BE2C (cell line): ENCODE measurements around the gene YPEL4.

Source experiments
- DNase-seq: peaks from one replicate; pipeline ENCODE4 v3.0.0-alpha.2; 2020
- H3K27me3 ChIP-seq: fragments of 250-450 bp; sonication (Bioruptor Pico); 2 replicates; pipeline ENCODE4 v1.5.1; 2020; ENCODE audit warnings: mild to moderate bottlenecking
- H3K36me3 ChIP-seq: fragments of 250-450 bp; sonication (Bioruptor Pico); 2 replicates; pipeline ENCODE4 v1.5.1; 2020; ENCODE audit warnings: mild to moderate bottlenecking
- H3K4me1 ChIP-seq: fragments of 250-450 bp; sonication (Bioruptor Pico); 2 replicates; pipeline ENCODE4 v1.5.1; 2020
- H3K4me3 ChIP-seq: 2 replicates; pipeline ENCODE4 v1.5.1; 2011; ENCODE audit warnings: low read depth, low read length
- H3K9me3 ChIP-seq: fragments of 250-450 bp; sonication (Bioruptor Pico); 2 replicates; pipeline ENCODE4 v1.5.1; 2020
- TF ChIP-seq, protein P1 (sequence below): IDR thresholded peaks from 2 replicates; pipeline ENCODE4 v1.5.1; 2012; ENCODE audit warnings: mild to moderate bottlenecking, low read depth, low read length

YPEL4 gene

GRCh38 chr11:57662893-57663292, 13.2 kb upstream of the YPEL4 start:
- TF ChIP-seq, protein P1, sequence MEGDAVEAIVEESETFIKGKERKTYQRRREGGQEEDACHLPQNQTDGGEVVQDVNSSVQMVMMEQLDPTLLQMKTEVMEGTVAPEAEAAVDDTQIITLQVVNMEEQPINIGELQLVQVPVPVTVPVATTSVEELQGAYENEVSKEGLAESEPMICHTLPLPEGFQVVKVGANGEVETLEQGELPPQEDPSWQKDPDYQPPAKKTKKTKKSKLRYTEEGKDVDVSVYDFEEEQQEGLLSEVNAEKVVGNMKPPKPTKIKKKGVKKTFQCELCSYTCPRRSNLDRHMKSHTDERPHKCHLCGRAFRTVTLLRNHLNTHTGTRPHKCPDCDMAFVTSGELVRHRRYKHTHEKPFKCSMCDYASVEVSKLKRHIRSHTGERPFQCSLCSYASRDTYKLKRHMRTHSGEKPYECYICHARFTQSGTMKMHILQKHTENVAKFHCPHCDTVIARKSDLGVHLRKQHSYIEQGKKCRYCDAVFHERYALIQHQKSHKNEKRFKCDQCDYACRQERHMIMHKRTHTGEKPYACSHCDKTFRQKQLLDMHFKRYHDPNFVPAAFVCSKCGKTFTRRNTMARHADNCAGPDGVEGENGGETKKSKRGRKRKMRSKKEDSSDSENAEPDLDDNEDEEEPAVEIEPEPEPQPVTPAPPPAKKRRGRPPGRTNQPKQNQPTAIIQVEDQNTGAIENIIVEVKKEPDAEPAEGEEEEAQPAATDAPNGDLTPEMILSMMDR = no peak
- H3K36me3 ChIP-seq = no peaks in the 10 kb centered on the region
- no peaks in the 10 kb centered on the region for H3K4me1 ChIP-seq
- H3K4me3 ChIP-seq = no peak overlapping the region
- H3K9me3 ChIP-seq = no peaks in the 10 kb centered on the region
- DNase-seq = no peak
- H3K27me3 ChIP-seq = no peaks in the 10 kb centered on the region

DNA sequence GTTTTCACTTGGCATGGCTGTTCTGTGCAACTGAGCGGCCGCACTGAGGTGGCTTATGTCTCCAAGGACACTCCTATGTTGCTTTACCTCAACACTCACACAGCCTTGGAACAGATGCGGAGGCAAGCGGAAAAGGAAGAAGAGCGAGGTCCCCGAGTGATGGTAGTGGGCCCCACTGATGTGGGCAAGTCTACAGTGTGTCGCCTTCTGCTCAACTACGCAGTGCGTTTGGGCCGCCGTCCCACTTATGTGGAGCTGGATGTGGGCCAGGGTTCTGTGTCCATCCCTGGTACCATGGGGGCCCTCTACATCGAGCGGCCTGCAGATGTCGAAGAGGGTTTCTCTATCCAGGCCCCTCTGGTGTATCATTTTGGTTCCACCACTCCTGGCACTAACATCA, 10.0 kb upstream of the YPEL4 start:
- DNase-seq = no peak
- TF ChIP-seq, protein P1 = no peak
- H3K4me3 ChIP-seq = no peak overlapping the region
- H3K27me3 ChIP-seq = no peaks in the 10 kb centered on the region
- H3K36me3 ChIP-seq = no peaks in the 10 kb centered on the region
- no peaks in the 10 kb centered on the region for H3K9me3 ChIP-seq
- no peaks in the 10 kb centered on the region for H3K4me1 ChIP-seq

GRCh38 chr11:57658023-57658361, 8.3 kb upstream of the YPEL4 start:
- Histone ChIP-seq H3K4me3 (peak overlapping the region; percentile 74), H3K36me3 (no peaks in the 10 kb centered on the region), H3K4me1 (no peaks in the 10 kb centered on the region), H3K27me3 (no peaks in the 10 kb centered on the region), H3K9me3 (no peaks in the 10 kb centered on the region)
- TF ChIP-seq, protein P1 = no peak
- no peak for DNase-seq

- Histone ChIP-seq H3K36me3 (no peaks in the 10 kb centered on the region), H3K4me1 (no peaks in the 10 kb centered on the region), H3K4me3 (peak within 1 kb of the TSS; percentile 74), H3K27me3 (no peaks in the 10 kb centered on the region), H3K9me3 (no peaks in the 10 kb centered on the region)
- TF ChIP-seq, protein P1 = no peak
- peak; percentile 94 for DNase-seq
These were observed 7.7 kb upstream of the YPEL4 start, which contains the start of gene CLP1 for GRCh38 chr11:57657194-57658022. TSS of gene CLP1 (plus strand) at chr11:57657762. CDS start at chr11:57659477, 1,715 bp downstream.

DNA sequence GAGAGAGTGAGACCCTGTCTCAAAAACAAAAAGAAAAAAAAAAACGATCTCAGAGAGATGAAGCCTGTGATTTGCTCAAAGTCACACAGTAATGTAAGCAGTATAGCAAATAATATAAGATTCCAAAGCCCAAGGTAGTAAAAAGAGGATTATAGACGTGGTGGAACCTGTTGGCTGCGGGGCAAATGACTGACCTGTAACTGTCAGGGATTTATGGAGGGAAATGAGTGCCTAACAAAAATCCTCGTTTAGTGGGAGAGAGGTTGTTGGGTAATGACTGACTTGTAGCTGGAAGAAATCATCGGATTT, 7.1 kb upstream of the YPEL4 start:
- no peaks in the 10 kb centered on the region for H3K9me3 ChIP-seq
- H3K4me3 ChIP-seq = peak overlapping the region; percentile 74
- no peaks in the 10 kb centered on the region for H3K4me1 ChIP-seq
- no peaks in the 10 kb centered on the region for H3K36me3 ChIP-seq
- TF ChIP-seq, protein P1 = no peak
- H3K27me3 ChIP-seq = no peaks in the 10 kb centered on the region
- no peak for DNase-seq

DNA sequence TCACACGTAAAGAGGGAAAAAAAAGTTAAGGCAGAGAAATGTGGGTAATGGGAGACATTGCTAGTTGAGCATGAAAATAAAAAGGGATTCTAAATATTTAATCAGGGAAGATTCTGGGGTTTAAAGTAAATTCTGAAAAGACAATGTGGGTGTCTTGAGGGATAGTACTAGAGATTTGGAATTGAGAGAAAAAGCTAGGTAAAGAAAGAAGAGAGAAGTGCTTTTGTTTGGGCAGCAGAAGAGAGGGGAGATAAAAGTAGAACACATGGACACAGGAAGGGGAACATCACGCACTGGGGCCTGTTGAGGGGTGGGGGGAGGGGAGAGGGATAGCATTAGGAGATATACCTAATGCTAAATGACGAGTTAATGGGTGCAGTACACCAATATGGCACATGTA, 3.5 kb upstream of the YPEL4 start:
- H3K9me3 ChIP-seq = no peaks in the 10 kb centered on the region
- H3K36me3 ChIP-seq = no peaks in the 10 kb centered on the region
- no peak for DNase-seq
- no peak overlapping the region for H3K4me3 ChIP-seq
- TF ChIP-seq, protein P1 = no peak
- peaks cover 13% of the 10 kb centered on the region for H3K27me3 ChIP-seq
- no peaks in the 10 kb centered on the region for H3K4me1 ChIP-seq
